Trophoblast cell (in vitro differentiated cells and primary cell): Measurements from ENCODE around the gene CHORDC1.

ENCODE experiments used
- DNase-seq, 2 donors: peaks; one replicate each; pipeline ENCODE4 v3.0.0-alpha.2; 2016
- H2AFZ ChIP-seq: 2 replicates; pipeline ENCODE4 v1.6.1; 2013; ENCODE audit warnings: low read length, moderate library complexity, mild to moderate bottlenecking; ENCODE audit not compliant: insufficient read depth, poor library complexity
- H2AK5ac ChIP-seq: 2 replicates; pipeline ENCODE4 v1.6.1; 2013; ENCODE audit warnings: mild to moderate bottlenecking, low read length
- H2BK120ac ChIP-seq: 2 replicates; pipeline ENCODE4 v1.6.1; 2013; ENCODE audit warnings: low read length, mild to moderate bottlenecking, moderate library complexity; ENCODE audit not compliant: insufficient read depth, poor library complexity
- H2BK12ac ChIP-seq: 2 replicates; pipeline ENCODE4 v1.6.1; 2013; ENCODE audit warnings: mild to moderate bottlenecking, low read length, moderate library complexity
- H2BK5ac ChIP-seq: 2 replicates; pipeline ENCODE4 v1.6.1; 2013; ENCODE audit warnings: low read length, low read depth, moderate library complexity, mild to moderate bottlenecking; ENCODE audit not compliant: poor library complexity
- H3K14ac ChIP-seq: 2 replicates; pipeline ENCODE4 v1.6.1; 2013; ENCODE audit warnings: mild to moderate bottlenecking, low read length
- H3K18ac ChIP-seq: 2 replicates; pipeline ENCODE4 v1.6.1; 2013; ENCODE audit warnings: mild to moderate bottlenecking, low read length
- H3K23ac ChIP-seq: 2 replicates; pipeline ENCODE4 v1.6.1; 2013; ENCODE audit warnings: low read length
- H3K27ac ChIP-seq: 2 replicates; pipeline ENCODE4 v1.5.1; 2013; ENCODE audit warnings: low read depth, mild to moderate bottlenecking, inconsistent platforms, low read length, moderate library complexity
- H3K27me3 ChIP-seq: 2 replicates; pipeline ENCODE4 v1.6.1; 2013; ENCODE audit warnings: inconsistent platforms, mild to moderate bottlenecking, low read length, moderate library complexity; ENCODE audit not compliant: insufficient read depth
- H3K36me3 ChIP-seq, 2 experiments: 1 replicate in 1 of 2; 2 replicates in 1 of 2; pipeline ENCODE4 v1.6.1; 2013; ENCODE audit warnings: low read length in 2 of 2, mild to moderate bottlenecking in 2 of 2, moderate library complexity in 1 of 2; ENCODE audit not compliant: insufficient read depth in 2 of 2, control insufficient read depth in 1 of 2
- H3K4ac ChIP-seq: 2 replicates; pipeline ENCODE4 v1.6.1; 2013; ENCODE audit warnings: low read depth, mild to moderate bottlenecking, low read length, moderate library complexity
- H3K4me1 ChIP-seq, 2 experiments: 1 replicate in 1 of 2; 2 replicates in 1 of 2; pipeline ENCODE4 v1.6.1; 2013; ENCODE audit warnings: low read length in 2 of 2, mild to moderate bottlenecking in 2 of 2, moderate library complexity in 1 of 2; ENCODE audit not compliant: insufficient read depth in 2 of 2, control insufficient read depth in 1 of 2
- H3K4me2 ChIP-seq: 2 replicates; pipeline ENCODE4 v1.6.1; 2013; ENCODE audit warnings: inconsistent platforms, mild to moderate bottlenecking, low read length, moderate library complexity
- H3K4me3 ChIP-seq: 2 replicates; pipeline ENCODE4 v1.5.1; 2013; ENCODE audit warnings: mild to moderate bottlenecking, low read depth, low read length, inconsistent platforms
- H3K79me1 ChIP-seq: one replicate; pipeline ENCODE4 v1.6.1; 2013; ENCODE audit warnings: low read length
- H3K79me2 ChIP-seq: 2 replicates; pipeline ENCODE4 v1.6.1; 2013; ENCODE audit warnings: low read length, mild to moderate bottlenecking; ENCODE audit not compliant: control insufficient read depth, insufficient read depth, poor library complexity
- H3K9ac ChIP-seq: 2 replicates; pipeline ENCODE4 v1.6.1; 2013; ENCODE audit warnings: mild to moderate bottlenecking, low read length
- H3K9me3 ChIP-seq: 2 replicates; pipeline ENCODE4 v1.6.1; 2013; ENCODE audit warnings: low read depth, mild to moderate bottlenecking, control low read depth, inconsistent platforms, low read length; ENCODE audit not compliant: insufficient read depth
- H4K12ac ChIP-seq: 2 replicates; pipeline ENCODE4 v1.6.1; 2013; ENCODE audit warnings: low read depth, mild to moderate bottlenecking, low read length, moderate library complexity
- H4K8ac ChIP-seq: 2 replicates; pipeline ENCODE4 v1.6.1; 2013; ENCODE audit warnings: low read depth, mild to moderate bottlenecking, low read length, moderate library complexity
- H4K91ac ChIP-seq: one replicate; pipeline ENCODE4 v1.6.1; 2013; ENCODE audit warnings: low read depth, mild to moderate bottlenecking, low read length, moderate library complexity
- WGBS: extraction: QIAGEN DNeasy Blood & Tissue Kit; methylation state at CpG from one replicate; pipeline ENCODE4 v1.1.7; 2013; ENCODE audit warnings: missing lambda C conversion rate; ENCODE audit not compliant: insufficient read length, insufficient coverage; ENCODE audit errors: extremely low coverage; 5-methylcytosine and 5-hydroxymethylcytosine counted together

The CHORDC1 gene

GRCh38 chr11:90252053-90252452, 29.2 kb upstream of the CHORDC1 start:
- Histone ChIP-seq H2BK12ac (no peak overlapping the region), H3K4me1 (no peaks in the 10 kb centered on the region), H3K36me3 (no peaks in the 10 kb centered on the region), H2AK5ac (no peak overlapping the region), H3K4ac (no peak overlapping the region), H3K79me2 (no peaks in the 10 kb centered on the region), H2BK120ac (no peak overlapping the region), H2BK5ac (no peak overlapping the region), H3K9ac (no peak overlapping the region), H3K79me1 (no peaks in the 10 kb centered on the region), H3K4me2 (no peak overlapping the region), H2AFZ (no peak overlapping the region), H3K18ac (no peak overlapping the region), H4K12ac (no peak overlapping the region), H3K9me3 (no peaks in the 10 kb centered on the region), H3K27ac (no peak overlapping the region), H3K27me3 (no peaks in the 10 kb centered on the region), H4K8ac (no peak overlapping the region), H4K91ac (no peak overlapping the region), H3K14ac (no peak overlapping the region), H3K23ac (no peak overlapping the region), H3K4me3 (no peak overlapping the region)
- DNase-seq = no peak
- no CpG with 5 or more reads among the region's 3 CpGs for WGBS

GRCh38 chr11:90251599-90251998, 28.8 kb upstream of the CHORDC1 start:
- Histone ChIP-seq H3K14ac (no peak overlapping the region), H3K9ac (no peak overlapping the region), H3K4me2 (no peak overlapping the region), H3K79me2 (no peaks in the 10 kb centered on the region), H4K12ac (no peak overlapping the region), H4K91ac (no peak overlapping the region), H3K27me3 (no peaks in the 10 kb centered on the region), H2AK5ac (no peak overlapping the region), H3K36me3 (no peaks in the 10 kb centered on the region), H2BK120ac (no peak overlapping the region), H3K23ac (no peak overlapping the region), H3K18ac (no peak overlapping the region), H3K4me3 (no peak overlapping the region), H3K79me1 (no peaks in the 10 kb centered on the region), H3K9me3 (no peaks in the 10 kb centered on the region), H2AFZ (no peak overlapping the region), H3K4ac (no peak overlapping the region), H2BK12ac (no peak overlapping the region), H4K8ac (no peak overlapping the region), H3K4me1 (no peaks in the 10 kb centered on the region), H2BK5ac (no peak overlapping the region), H3K27ac (no peak overlapping the region)
- no peak for DNase-seq
- WGBS = no CpG with 5 or more reads among the region's 2 CpGs

GRCh38 chr11:90250970-90251369, 28.1 kb upstream of the CHORDC1 start:
- no peak overlapping the region for H3K14ac ChIP-seq
- H3K27ac ChIP-seq = no peak overlapping the region
- no peaks in the 10 kb centered on the region for H3K36me3 ChIP-seq
- no peak overlapping the region for H4K12ac ChIP-seq
- H3K4me2 ChIP-seq = no peak overlapping the region
- H3K27me3 ChIP-seq = no peaks in the 10 kb centered on the region
- H4K91ac ChIP-seq = no peak overlapping the region
- no peak overlapping the region for H3K4ac ChIP-seq
- H2BK12ac ChIP-seq = no peak overlapping the region
- H4K8ac ChIP-seq = no peak overlapping the region
- no peaks in the 10 kb centered on the region for H3K79me2 ChIP-seq
- no peak overlapping the region for H3K9ac ChIP-seq
- H2BK5ac ChIP-seq = no peak overlapping the region
- H3K4me3 ChIP-seq = no peak overlapping the region
- no CpG with 5 or more reads among the region's 8 CpGs for WGBS
- H3K18ac ChIP-seq = no peak overlapping the region
- H3K4me1 ChIP-seq = no peaks in the 10 kb centered on the region
- H3K79me1 ChIP-seq = no peaks in the 10 kb centered on the region
- no peak overlapping the region for H2BK120ac ChIP-seq
- H2AFZ ChIP-seq = no peak overlapping the region
- H3K9me3 ChIP-seq = no peaks in the 10 kb centered on the region
- no peak overlapping the region for H2AK5ac ChIP-seq
- H3K23ac ChIP-seq = no peak overlapping the region
- DNase-seq = no peak

- no peak overlapping the region for H3K4ac ChIP-seq
- no peaks in the 10 kb centered on the region for H3K9me3 ChIP-seq
Measured at GRCh38 chr11:90246468-90246867, 23.6 kb upstream of the CHORDC1 start.

More at GRCh38 chr11:90246468-90246867, 23.6 kb upstream of the CHORDC1 start:
- Histone ChIP-seq H4K91ac (no peak overlapping the region), H2AFZ (no peak overlapping the region), H3K9ac (no peak overlapping the region), H2BK120ac (no peak overlapping the region), H3K23ac (no peak overlapping the region), H3K4me3 (no peak overlapping the region), H3K79me1 (no peaks in the 10 kb centered on the region), H3K4me2 (no peak overlapping the region), H3K18ac (no peak overlapping the region), H2BK12ac (no peak overlapping the region), H3K79me2 (no peaks in the 10 kb centered on the region), H3K36me3 (no peaks in the 10 kb centered on the region), H2AK5ac (no peak overlapping the region), H2BK5ac (no peak overlapping the region), H4K8ac (no peak overlapping the region), H4K12ac (no peak overlapping the region), H3K14ac (no peak overlapping the region), H3K27ac (no peak overlapping the region), H3K4me1 (no peaks in the 10 kb centered on the region), H3K27me3 (no peaks in the 10 kb centered on the region)
- no peak for DNase-seq
- WGBS = no CpG with 5 or more reads among the region's 1 CpG
